Stomach smooth muscle (tissue), 2 donors: Measurements from ENCODE around the gene ZNF619.

ENCODE experiments used
- H3K27ac ChIP-seq: one replicate; pipeline ENCODE4 v1.7.0; 2013; ENCODE audit warnings: mild to moderate bottlenecking, low read length, inconsistent platforms
- H3K27me3 ChIP-seq, 2 donors: one replicate each; pipeline ENCODE4 v1.7.0; 2013; ENCODE audit warnings: low read length in 2 of 2; ENCODE audit not compliant: insufficient read depth in 2 of 2, control insufficient read depth in 1 of 2
- H3K36me3 ChIP-seq, 2 donors: one replicate each; pipeline ENCODE4 v1.7.0; 2013; ENCODE audit warnings: low read length in 2 of 2; ENCODE audit not compliant: control insufficient read depth in 2 of 2, insufficient read depth in 2 of 2
- H3K4me1 ChIP-seq: one replicate; pipeline ENCODE4 v1.7.0; 2013; ENCODE audit warnings: low read length; ENCODE audit not compliant: control insufficient read depth, insufficient read depth
- H3K4me3 ChIP-seq, 2 donors: one replicate each; pipeline ENCODE4 v1.7.0; 2013; ENCODE audit warnings: low read length in 2 of 2
- H3K9ac ChIP-seq, 2 donors: one replicate each; pipeline ENCODE4 v1.7.0; 2013; ENCODE audit warnings: low read length in 2 of 2, mild to moderate bottlenecking in 1 of 2
- H3K9me3 ChIP-seq, 2 donors: one replicate each; pipeline ENCODE4 v1.7.0; 2013; ENCODE audit warnings: low read length in 2 of 2; ENCODE audit not compliant: control insufficient read depth in 2 of 2
- donor health status: healthy.
- donor health status: Pancreatic carcinoma.

Gene ZNF619

DNA sequence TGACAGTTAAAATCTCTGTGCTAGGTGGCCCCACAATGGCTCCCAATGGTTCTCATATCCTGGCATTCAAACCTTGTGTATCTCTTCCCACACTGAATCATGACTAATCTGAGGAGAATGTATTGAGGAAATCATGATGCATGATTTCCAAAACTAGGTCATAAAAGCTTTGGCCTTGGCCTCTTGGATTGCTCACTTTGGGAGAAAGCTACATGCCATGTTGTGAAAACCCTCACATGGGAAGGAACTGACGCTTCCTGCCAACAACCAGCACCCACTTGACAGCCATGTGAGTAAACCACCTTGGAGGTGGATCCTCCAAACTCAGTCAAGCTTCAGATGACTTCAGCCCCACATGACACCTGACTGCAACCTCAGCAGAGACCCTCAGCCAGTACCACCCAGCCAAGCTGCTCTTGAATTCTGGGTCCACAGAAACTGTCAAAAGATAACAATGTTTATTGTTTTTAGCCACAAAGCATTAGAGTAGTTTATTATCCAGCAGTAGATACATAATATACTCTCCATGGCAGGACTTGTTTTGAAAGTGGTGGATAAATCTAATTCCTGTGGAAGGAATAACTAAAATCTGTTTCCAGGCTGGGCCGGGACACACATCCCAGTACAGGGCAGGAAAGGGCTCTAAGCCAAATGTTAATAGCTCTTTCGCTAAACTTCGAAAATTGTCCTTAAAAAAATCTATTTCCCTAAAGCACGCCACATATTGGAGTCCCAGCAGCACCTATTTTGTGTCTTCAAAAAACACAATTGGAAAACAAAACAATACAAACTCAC, 27.9 kb downstream of the ZNF619 start:
- no peaks in the 10 kb centered on the region for H3K36me3 ChIP-seq
- H3K9me3 ChIP-seq: no peaks in the 10 kb centered on the region
- H3K9ac ChIP-seq: peak overlapping the region in 1 of 2 donors; percentile 92
- H3K27me3 ChIP-seq: no peaks in the 10 kb centered on the region
- H3K27ac ChIP-seq: peak overlapping the region; percentile 37
- H3K4me3 ChIP-seq: peak overlapping the region in 1 of 2 donors; percentile 94
- H3K4me1 ChIP-seq: peaks cover 7% of the 10 kb centered on the region

DNA sequence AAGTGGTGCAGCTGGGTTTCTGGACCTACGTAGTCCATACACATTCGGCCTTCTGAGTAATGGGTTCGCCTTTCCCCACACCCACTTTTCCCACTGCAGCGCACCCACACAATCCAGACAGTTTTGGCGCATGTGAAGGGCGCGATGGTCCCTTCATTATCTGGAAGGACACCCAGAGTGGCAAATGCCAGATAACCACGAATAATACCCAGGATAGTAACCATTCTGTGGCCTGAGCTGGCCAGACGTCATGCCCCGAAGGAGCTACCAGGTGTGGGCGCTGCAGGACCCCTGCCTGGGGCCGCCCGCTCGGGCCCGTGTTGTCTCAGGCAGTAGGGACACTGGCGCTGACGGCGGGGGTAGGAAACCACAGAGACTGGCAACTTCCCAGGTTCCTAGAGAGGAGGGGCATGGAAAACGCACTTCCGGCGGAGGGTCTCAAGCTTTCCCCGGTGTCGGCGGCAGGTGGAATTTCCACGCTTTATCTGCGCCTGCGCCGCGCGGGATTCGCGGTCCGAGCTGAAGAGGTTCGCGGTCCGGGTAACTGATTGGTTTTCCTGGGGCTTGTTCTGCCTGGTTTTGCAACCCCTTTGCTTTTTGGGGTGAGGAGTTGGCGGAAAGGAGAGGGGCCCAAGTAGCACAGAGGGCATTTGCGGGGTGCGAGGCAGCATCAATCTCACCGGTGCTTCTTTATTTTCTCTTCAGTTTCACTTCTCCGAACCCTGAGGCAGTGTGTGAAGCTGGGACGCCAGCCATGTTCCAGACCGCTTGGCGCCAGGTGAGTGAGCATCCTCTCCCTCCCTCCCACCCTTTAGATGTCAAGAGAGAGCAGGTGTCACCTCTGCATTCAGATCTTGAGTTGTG, 28.9 kb downstream of the ZNF619 start, which contains the start of gene ZNF620:
Gene ZNF620, plus strand, starts transcription at position 441 of the 864 bp plus-strand sequence. Its CDS starts 314 bp downstream, at position 755.
- Histone ChIP-seq H3K4me1 (peaks cover 7% of the 10 kb centered on the region), H3K36me3 (peaks cover 5 to 7% of the 10 kb centered on the region in 2 donors), H3K27me3 (no peaks in the 10 kb centered on the region), H3K4me3 (peak within 1 kb of the TSS; percentile 78 to 94), H3K27ac (peak within 1 kb of the TSS; percentile 78), H3K9ac (peak within 1 kb of the TSS; percentile 72 to 92), H3K9me3 (no peaks in the 10 kb centered on the region)

DNA sequence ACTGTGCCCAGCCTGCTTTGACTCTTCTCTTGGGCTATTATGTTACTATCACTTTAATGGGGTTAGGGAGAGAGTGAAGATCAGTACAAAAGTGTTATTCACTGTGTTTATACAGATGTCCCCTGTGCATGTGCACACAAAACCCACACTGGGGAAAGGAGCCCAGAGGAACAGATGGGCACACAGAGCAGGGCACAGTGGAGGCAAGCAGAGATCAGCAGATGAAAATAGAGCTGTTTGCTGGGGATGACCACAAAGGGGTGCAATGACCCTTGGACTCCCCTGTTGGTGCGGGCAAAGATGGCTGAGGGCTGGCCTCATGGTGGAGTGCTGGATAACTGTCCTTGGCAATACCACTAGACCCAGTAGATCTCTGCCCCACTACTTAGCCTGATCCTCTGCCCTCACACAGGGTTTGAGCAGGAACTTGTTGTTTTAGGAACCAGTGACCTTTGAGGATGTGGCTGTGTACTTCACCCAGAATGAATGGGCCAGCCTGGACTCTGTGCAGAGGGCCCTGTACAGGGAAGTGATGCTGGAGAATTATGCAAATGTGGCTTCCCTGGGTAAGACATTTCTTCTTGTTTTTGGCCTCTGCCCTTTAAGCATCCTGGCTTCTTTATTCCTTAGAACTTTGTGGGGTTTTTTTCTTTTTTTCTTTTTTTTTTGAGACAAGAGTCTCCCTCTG, 34.3 kb downstream of the ZNF619 start:
- Histone ChIP-seq H3K27me3 (no peaks in the 10 kb centered on the region), H3K4me3 (no peak overlapping the region), H3K27ac (no peak overlapping the region), H3K4me1 (no peaks in the 10 kb centered on the region), H3K9ac (no peak overlapping the region), H3K36me3 (peaks cover 18 to 24% of the 10 kb centered on the region in 2 donors), H3K9me3 (no peaks in the 10 kb centered on the region)

DNA sequence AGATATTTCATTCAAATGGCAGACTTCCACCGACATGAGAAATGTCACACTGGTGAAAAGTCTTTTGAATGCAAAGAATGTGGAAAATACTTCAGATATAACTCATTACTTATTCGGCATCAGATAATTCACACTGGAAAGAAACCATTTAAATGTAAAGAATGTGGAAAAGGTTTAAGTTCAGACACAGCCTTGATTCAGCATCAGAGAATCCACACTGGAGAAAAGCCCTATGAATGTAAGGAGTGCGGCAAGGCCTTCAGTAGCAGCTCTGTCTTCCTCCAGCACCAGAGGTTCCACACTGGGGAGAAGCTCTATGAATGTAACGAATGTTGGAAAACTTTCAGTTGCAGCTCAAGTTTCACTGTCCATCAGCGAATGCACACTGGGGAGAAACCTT, 39.3 kb downstream of the ZNF619 start:
- Histone ChIP-seq H3K9ac (no peak overlapping the region), H3K9me3 (no peaks in the 10 kb centered on the region), H3K36me3 (peaks cover 14 to 25% of the 10 kb centered on the region in 2 donors), H3K4me3 (no peak overlapping the region), H3K27ac (no peak overlapping the region), H3K27me3 (no peaks in the 10 kb centered on the region), H3K4me1 (no peaks in the 10 kb centered on the region)

DNA sequence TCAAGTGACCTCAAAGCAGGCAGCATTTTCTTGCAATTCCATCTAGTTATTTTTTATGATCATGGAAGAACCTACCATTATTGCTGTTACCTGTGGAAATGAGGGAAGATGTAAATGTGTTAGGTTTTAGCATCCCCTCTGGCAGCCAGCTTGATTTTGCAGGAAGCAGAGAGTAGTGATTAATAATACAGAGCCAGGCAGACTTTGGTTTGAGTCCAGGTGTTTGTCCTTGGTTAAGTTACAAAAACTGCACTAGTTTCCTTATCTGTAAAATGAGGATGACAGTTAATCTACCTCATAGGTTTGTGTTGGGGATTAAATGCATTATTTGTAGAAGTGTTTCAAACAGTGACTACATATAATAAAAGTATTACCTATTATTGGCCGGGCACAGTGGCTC, 41.1 kb downstream of the ZNF619 start:
- Histone ChIP-seq H3K4me1 (no peaks in the 10 kb centered on the region), H3K27ac (no peak overlapping the region), H3K9ac (no peak overlapping the region), H3K4me3 (no peak overlapping the region), H3K36me3 (peaks cover 4 to 17% of the 10 kb centered on the region in 2 donors), H3K9me3 (no peaks in the 10 kb centered on the region), H3K27me3 (no peaks in the 10 kb centered on the region)

DNA sequence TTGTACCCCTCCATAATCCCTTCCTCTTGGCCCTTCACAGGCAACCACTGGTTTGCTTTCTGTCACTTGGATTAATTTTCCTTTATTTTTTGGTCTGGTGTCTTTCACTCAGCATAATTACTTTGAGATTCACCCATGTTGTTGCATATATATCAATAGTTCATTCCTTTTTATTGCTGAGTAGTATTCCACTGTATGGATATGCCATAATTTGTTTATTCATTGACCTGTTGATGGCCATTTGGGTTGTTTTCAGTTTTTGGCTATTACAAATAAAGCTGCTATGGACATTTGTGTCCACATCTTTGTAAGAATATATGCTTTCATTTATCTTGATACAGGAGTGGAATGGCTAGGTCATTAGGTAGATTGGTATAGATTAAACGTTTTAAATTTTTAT, 41.9 kb downstream of the ZNF619 start:
- Histone ChIP-seq H3K27me3 (no peaks in the 10 kb centered on the region), H3K36me3 (peaks cover 4 to 17% of the 10 kb centered on the region in 2 donors), H3K4me3 (no peak overlapping the region), H3K9ac (no peak overlapping the region), H3K27ac (no peak overlapping the region), H3K4me1 (peaks cover under 1% of the 10 kb centered on the region), H3K9me3 (no peaks in the 10 kb centered on the region)

DNA sequence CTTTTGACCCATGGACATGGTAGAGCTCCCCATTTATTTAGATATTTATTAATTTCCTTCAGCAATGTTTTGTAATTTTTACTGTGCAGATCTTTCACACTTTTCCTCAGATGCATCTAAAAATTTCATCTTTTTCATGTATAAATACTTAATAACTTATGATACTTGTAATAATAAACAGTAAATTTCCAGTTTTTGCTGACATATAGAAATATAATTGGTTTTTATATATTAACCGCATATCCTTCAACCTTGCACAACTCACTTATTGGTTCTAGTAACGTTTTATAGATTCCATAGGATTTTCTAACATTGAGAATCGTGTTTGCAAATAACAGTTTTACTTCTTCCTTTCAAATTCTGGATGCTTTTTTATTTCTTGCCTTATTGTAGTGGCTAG, 44.3 kb downstream of the ZNF619 start:
- Histone ChIP-seq H3K36me3 (peaks cover 2 to 8% of the 10 kb centered on the region in 2 donors), H3K27me3 (no peaks in the 10 kb centered on the region), H3K27ac (no peak overlapping the region), H3K4me3 (no peak overlapping the region), H3K9me3 (no peaks in the 10 kb centered on the region), H3K9ac (no peak overlapping the region), H3K4me1 (peaks cover 15% of the 10 kb centered on the region)

DNA sequence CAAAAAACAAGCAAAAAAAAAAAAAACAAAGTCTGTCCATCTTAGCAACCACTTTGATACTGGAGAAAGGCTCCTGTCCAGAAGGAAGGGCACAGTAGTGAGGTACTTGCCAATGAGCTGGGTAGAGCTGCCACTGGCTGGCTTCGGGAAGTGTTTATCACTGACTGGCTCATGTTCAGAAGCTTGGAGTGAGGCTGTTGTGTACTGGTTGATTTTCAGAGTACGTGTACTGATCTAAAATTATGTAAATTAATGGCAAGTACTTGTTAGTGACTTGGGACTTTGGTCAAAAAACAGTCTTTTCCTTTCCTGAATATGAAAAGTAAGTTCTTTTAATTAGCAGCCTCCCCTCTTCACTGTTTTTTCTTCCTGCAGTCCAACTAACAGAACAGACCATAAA, 46.9 kb downstream of the ZNF619 start:
- H3K9me3 ChIP-seq: no peaks in the 10 kb centered on the region
- peak overlapping the region; percentile 88 for H3K27ac ChIP-seq
- no peaks in the 10 kb centered on the region for H3K27me3 ChIP-seq
- H3K36me3 ChIP-seq: peaks cover 0 to 4% of the 10 kb centered on the region in 2 donors
- peak overlapping the region; percentile 89 to 98 for H3K9ac ChIP-seq
- peaks cover 15% of the 10 kb centered on the region for H3K4me1 ChIP-seq
- H3K4me3 ChIP-seq: peak overlapping the region in 1 of 2 donors; percentile 97

DNA sequence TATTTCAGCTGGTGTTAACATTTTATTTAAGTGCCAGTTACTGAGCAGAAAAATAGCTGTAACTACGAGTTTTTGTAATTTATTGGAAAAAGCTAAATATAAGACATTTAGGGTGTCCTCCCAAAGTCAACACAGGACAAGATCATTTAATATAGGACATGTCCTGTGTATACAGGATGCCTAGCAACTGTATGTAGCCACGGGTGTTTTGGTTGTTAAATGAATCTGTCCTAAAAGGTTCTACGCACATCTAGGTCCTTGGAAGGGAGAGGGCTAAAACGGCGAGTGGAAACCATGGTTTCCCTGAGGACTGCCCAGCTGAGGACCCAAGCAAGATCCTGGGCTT, 47.3 kb downstream of the ZNF619 start:
- Histone ChIP-seq H3K4me3 (peak overlapping the region; percentile 94 to 97), H3K36me3 (peaks cover 3 to 7% of the 10 kb centered on the region in 2 donors), H3K4me1 (peaks cover 15% of the 10 kb centered on the region), H3K27ac (peak overlapping the region; percentile 88), H3K27me3 (no peaks in the 10 kb centered on the region), H3K9me3 (no peaks in the 10 kb centered on the region), H3K9ac (peak overlapping the region; percentile 89 to 98)

DNA sequence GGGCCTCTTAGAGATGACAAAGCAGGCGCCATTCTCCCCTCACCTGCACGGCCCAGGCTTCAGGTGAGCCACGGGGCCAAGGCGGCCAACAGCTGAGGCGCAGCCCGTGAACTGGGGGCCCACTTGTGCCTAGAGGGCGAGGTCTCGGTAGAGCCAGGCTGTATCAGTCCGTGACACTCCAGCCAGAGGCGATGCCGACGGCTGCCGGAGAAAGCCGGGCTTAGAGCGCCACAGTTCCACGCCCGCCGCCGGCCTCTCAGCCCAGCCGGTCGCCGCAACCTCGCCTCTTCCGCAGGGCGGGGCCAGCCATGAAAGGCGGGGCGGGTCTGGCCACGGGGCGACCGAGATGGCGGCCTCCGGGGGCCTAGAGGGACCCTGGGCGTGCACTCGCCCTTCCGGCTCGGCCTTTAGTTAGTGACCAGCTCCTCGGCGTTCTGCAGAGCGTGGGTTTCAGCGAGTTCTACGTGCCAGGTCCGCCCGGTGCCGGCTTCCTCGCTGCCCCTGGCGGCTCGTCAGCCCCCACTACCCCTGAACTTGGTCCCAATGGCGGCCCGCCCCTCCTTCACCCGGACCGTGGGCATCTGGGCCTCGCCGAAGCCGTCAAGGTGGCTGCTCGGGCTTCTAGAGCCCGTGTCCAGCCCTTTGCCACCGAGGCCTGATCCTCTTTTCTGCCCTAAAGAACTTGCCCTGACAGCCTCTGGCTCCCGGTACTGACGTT, 47.8 kb downstream of the ZNF619 start, which contains the start of gene ZNF621:
Gene ZNF621, plus strand, starts transcription at position 393 of the 718 bp plus-strand sequence. CDS start 881 bp downstream, outside the sequence.
- Histone ChIP-seq H3K9ac (peak within 1 kb of the TSS; percentile 89 to 98), H3K36me3 (peaks cover 5 to 12% of the 10 kb centered on the region in 2 donors), H3K27me3 (no peaks in the 10 kb centered on the region), H3K4me1 (peaks cover 15% of the 10 kb centered on the region), H3K27ac (peak within 1 kb of the TSS; percentile 88), H3K4me3 (peak within 1 kb of the TSS; percentile 94 to 97), H3K9me3 (no peaks in the 10 kb centered on the region)
